WERI-Rb-1 (cell line): Measurements from ENCODE around the gene EGFR.

Experiments used
- DNase-seq: peaks from one replicate; pipeline ENCODE4 v3.0.0-alpha.2; 2020
- H3K27ac ChIP-seq: fragments of 250-450 bp; sonication (Bioruptor Pico); 2 replicates; pipeline ENCODE4 v1.5.1; 2020; ENCODE audit warnings: mild to moderate bottlenecking, moderate library complexity
- H3K27me3 ChIP-seq: fragments of 250-450 bp; sonication (Bioruptor Pico); 2 replicates; pipeline ENCODE4 v1.5.1; 2021; ENCODE audit warnings: mild to moderate bottlenecking, low read depth, moderate library complexity; ENCODE audit not compliant: insufficient read depth, severe bottlenecking
- H3K36me3 ChIP-seq: fragments of 250-450 bp; sonication (Bioruptor Pico); 2 replicates; pipeline ENCODE4 v1.5.1; 2020; ENCODE audit warnings: mild to moderate bottlenecking, moderate library complexity
- H3K4me3 ChIP-seq: 2 replicates; pipeline ENCODE4 v1.5.1; 2011; ENCODE audit warnings: low read depth, mild to moderate bottlenecking, control low read depth, low read length
- H3K9me3 ChIP-seq: fragments of 250-450 bp; sonication (Bioruptor Pico); 2 replicates; pipeline ENCODE4 v1.5.1; 2021; ENCODE audit warnings: mild to moderate bottlenecking, moderate library complexity; ENCODE audit not compliant: severe bottlenecking
- TF ChIP-seq, protein P1 (sequence below): IDR thresholded peaks from 2 replicates; pipeline ENCODE4 v1.5.1; 2011; ENCODE audit warnings: low read depth, mild to moderate bottlenecking, control low read depth, inconsistent platforms, low read length

The EGFR gene

DNA sequence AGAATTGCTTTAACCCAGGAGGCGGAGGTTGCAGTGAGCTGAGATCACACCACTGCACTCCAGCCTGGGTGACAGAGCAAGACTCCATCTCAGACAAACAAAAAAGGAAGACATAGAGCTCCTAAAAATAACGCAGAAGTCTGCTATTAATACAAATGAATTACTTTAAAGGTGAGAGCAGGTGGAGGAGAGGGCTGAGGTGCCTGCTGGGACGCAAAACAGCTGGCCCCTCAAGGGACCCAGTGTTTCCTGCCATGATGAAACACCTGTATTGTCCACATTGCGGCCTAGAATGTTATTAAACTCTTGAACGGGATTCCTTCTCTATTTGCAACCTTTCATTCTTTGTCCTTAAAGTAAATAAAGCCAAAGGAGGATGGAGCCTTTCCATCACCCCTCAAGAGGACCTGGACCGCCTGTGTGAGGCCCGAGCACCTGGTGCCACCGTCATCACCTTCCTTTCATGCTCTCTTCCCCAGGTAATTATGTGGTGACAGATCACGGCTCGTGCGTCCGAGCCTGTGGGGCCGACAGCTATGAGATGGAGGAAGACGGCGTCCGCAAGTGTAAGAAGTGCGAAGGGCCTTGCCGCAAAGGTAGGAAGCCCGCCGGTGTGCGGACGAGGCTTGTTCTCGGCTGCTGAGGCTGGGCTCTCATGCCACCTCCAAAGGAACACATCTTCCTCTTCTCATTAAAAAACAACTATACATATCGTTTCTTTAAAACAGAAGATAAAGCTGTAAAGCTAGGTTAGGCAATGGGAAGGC lies 136.7 kb downstream of the EGFR start:
- DNase-seq, result no peak
- Histone ChIP-seq H3K4me3 (no peak overlapping the region), H3K9me3 (no peaks in the 10 kb centered on the region), H3K27ac (no peak overlapping the region), H3K36me3 (no peaks in the 10 kb centered on the region), H3K27me3 (peaks cover 3% of the 10 kb centered on the region)
- TF ChIP-seq, protein P1, sequence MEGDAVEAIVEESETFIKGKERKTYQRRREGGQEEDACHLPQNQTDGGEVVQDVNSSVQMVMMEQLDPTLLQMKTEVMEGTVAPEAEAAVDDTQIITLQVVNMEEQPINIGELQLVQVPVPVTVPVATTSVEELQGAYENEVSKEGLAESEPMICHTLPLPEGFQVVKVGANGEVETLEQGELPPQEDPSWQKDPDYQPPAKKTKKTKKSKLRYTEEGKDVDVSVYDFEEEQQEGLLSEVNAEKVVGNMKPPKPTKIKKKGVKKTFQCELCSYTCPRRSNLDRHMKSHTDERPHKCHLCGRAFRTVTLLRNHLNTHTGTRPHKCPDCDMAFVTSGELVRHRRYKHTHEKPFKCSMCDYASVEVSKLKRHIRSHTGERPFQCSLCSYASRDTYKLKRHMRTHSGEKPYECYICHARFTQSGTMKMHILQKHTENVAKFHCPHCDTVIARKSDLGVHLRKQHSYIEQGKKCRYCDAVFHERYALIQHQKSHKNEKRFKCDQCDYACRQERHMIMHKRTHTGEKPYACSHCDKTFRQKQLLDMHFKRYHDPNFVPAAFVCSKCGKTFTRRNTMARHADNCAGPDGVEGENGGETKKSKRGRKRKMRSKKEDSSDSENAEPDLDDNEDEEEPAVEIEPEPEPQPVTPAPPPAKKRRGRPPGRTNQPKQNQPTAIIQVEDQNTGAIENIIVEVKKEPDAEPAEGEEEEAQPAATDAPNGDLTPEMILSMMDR, result no peak

- Histone ChIP-seq H3K27me3 (no peaks in the 10 kb centered on the region), H3K4me3 (no peak overlapping the region), H3K27ac (no peak overlapping the region), H3K9me3 (no peaks in the 10 kb centered on the region), H3K36me3 (no peaks in the 10 kb centered on the region)
- TF ChIP-seq, protein P1, result no peak
- DNase-seq, result no peak
Observed at GRCh38 chr7:55156919-55157763, 138.3 kb downstream of the EGFR start.

GRCh38 chr7:55157764-55158105 lies 138.9 kb downstream of the EGFR start:
- DNase-seq, result no peak
- Histone ChIP-seq H3K4me3 (no peak overlapping the region), H3K36me3 (no peaks in the 10 kb centered on the region), H3K9me3 (no peaks in the 10 kb centered on the region), H3K27ac (no peak overlapping the region), H3K27me3 (no peaks in the 10 kb centered on the region)
- TF ChIP-seq, protein P1, result no peak

- TF ChIP-seq, protein P1, result no peak
Observed at GRCh38 chr7:55158541-55159382, 139.9 kb downstream of the EGFR start.

DNA sequence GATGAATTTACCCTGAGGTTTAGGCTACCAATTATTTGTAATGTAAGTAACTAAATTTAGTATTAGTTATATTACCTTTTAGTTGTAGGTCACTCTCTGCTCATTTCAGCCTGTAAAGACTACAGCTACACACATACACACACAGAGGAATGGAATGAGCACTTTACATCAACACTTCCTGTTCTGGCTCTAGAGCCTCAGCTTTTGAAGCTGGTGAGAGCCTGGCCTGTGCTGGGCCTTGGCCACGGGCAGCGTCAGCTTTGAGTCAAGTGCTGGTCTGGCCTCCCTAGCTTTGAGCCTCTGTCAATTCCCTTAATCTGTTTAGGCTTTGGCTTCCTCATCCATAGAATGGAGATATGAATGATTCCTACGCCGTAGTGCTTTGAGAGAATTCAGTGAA lies 141.7 kb downstream of the EGFR start:
- H3K27me3 ChIP-seq, result peaks cover 2% of the 10 kb centered on the region
- no peaks in the 10 kb centered on the region for H3K9me3 ChIP-seq
- TF ChIP-seq, protein P1, result no peak
- no peaks in the 10 kb centered on the region for H3K36me3 ChIP-seq
- H3K27ac ChIP-seq, result no peak overlapping the region
- no peak overlapping the region for H3K4me3 ChIP-seq
- DNase-seq, result no peak

More at GRCh38 chr7:55158541-55159382, 139.9 kb downstream of the EGFR start:
- no peak for DNase-seq
- no peaks in the 10 kb centered on the region for H3K36me3 ChIP-seq
- no peaks in the 10 kb centered on the region for H3K9me3 ChIP-seq
- H3K27ac ChIP-seq, result no peak overlapping the region
- no peaks in the 10 kb centered on the region for H3K27me3 ChIP-seq
- H3K4me3 ChIP-seq, result no peak overlapping the region
